ENCODE measurements around the gene GRIP1.

The GRIP1 gene

DNA sequence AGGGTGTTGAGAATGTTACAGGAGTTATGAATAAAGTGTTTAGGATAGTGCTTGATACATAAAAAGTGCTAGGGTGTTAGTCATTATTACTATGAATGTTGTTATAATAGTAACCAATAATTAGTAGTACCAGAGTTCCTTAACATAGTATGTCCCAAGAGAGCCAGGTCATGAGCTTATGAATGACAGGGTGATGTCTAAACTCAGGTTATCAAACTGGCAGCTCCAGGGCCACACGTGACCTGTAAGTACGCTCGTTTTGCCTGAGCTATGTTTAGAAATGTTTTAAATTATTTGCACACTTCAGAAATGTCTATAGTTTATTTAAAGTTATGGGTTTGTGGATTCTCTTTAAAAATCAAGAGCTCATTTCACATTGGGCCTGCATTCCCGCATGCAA, 14.1 kb upstream of the GRIP1 start:
- DNase-seq: no peak

GRCh38 chr12:66692170-66692569, 13.3 kb upstream of the GRIP1 start:
- no peak for DNase-seq

GRCh38 chr12:66688846-66689439, 10.1 kb upstream of the GRIP1 start:
- peak in 10 of 56 donors; percentile 4 to 36 (median 11) for DNase-seq

GRCh38 chr12:66684222-66684621, 5.3 kb upstream of the GRIP1 start:
- no peak for DNase-seq

- DNase-seq: no peak
These were observed 4.9 kb upstream of the GRIP1 start for GRCh38 chr12:66683822-66684221.

GRCh38 chr12:66683073-66683472, 4.2 kb upstream of the GRIP1 start:
- no peak for DNase-seq

- no peak for DNase-seq
These were observed 697 bp upstream of the GRIP1 start for GRCh38 chr12:66679461-66680084.

DNA sequence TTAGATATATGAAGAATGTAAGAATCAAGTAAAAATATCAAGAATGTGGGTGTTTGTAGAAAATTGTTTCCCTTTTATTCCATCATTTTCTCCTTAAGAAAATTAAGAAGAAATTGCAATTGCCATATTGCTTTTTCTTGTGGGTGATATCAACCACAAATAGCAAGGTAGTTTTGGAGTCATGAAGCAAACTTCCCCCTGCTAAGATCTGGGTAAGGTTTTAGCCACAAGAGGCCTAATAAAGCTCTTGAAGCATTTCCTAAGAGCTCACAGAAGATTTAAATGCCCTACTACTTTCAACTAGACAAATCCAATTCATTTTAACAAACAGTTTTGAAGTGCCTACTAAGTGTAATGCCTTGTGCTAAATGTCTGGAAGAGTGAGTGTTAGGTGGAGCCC, 2.6 kb downstream of the GRIP1 start:
- DNase-seq: no peak

- DNase-seq: no peak
These were observed 4.3 kb downstream of the GRIP1 start for GRCh38 chr12:66674495-66675122.

DNA sequence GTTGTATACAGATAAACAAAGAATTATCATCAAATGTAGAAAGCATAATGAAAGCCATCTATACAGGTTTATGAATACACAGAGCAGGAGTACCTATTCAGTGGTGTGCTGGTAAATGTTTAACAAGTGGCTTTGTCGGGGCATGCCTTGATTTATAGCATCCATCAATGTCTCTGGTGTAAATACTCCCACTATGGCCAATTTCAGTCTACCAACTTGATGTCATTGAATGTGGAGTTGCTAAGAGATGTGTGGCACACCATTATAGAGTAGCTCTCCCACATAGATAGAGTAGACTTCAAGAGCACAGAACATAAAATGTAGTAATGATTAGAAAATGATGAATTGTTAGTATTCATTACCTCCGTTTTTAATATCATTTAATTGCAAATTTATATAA, 9.3 kb downstream of the GRIP1 start:
- DNase-seq: no peak

DNA sequence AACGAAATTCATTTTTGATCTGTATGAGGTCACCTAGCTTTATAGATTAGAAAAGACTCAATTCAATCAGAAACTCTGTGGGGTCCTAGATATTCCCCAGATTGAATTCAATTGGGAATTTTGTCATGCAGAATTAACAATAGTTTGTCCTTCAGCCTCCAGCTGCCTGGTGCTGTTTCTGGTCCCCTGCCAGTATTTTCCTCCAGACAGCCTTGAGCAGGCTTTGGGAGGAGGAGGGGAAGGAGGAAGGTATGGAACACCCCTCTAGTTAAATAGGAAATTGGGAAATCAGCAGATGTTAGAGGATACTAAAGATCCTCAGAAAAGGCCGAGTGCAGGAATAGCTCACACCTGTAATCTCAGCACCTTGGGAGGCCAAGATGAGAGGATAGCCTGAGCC, 10.6 kb downstream of the GRIP1 start:
- no peak for DNase-seq

DNA sequence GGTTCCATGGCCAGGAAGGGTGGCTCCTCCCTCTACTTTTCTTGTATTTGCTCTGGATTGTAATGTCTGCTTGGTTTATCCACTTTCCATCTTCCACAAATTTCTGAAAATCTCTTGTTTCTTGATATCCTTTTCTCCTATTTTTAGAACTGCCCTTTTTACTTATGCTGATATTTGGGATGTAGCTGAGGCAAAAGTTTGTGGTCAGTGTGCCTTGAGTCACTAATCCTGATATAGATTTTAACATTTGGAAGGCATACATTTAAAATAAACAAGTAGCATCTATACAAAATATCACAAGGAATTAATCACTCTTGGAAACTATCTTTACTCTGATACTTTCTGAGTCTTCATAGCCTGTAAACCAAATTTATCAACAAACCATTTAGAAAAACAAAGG, 11.0 kb downstream of the GRIP1 start:
- no peak for DNase-seq

DNA sequence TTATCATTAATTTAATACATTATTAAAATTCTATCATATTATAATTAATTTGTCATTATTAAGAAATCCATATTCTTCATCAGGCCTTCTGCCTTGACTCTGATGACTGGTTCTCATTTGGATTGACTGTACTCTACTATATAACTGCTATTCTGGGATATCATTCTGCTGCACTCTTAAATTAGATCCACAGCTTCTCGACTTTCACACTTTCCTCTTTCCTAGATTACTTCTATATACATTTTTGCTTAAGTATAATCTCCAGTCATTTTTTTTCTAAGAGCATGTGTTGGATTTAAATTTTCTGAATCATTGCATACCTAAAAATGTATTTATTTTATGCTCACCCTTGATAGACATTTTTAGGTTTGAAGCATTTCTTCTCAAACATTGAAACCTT, 12.4 kb downstream of the GRIP1 start:
- DNase-seq: no peak

DNA sequence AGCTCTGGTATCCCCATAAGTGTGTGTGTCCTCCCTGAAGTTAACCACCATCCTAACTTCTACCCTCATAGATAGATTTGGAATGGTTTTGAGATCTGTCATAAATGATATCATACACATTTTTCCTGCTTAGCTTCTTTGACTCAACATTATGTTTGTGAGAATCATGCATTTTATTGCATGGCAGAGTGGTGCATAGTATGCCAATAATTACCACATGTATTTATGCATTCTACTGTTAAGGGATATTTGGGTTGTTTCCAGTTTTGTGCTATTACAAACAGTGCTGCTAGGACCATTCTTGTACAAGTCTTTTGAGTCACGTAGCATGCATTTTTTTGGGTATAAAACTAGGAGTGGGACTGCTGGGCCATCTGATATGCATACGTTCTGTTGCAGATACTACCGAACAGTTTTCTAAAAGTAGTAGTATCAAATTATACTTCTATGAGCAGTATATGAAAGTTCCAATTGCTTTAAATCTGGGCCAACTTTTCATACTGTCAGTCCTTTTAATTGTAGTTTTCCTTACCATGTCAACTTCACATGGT, 13.4 kb downstream of the GRIP1 start:
- DNase-seq: no peak

DNA sequence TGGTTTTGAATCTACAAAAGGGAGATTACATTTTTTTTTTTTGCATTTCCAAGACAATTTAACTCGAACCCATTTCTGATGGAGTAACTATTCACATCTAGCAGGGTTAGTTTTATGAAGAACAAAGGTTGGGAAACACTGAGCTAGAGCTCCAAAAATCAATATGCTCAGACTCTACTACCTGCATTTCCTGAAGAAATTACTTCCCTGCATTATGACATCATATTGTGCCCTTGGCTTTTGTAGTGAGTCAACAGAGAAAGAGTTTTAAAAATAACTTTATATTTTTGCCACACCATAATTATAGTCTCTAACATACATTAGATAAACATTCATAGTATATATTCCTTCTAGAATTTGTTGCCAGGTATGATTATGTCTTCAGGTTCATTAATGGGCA, 14.8 kb downstream of the GRIP1 start:
- no peak for DNase-seq

GRCh38 chr12:66663611-66664010, 15.3 kb downstream of the GRIP1 start:
- no peak for DNase-seq

DNA sequence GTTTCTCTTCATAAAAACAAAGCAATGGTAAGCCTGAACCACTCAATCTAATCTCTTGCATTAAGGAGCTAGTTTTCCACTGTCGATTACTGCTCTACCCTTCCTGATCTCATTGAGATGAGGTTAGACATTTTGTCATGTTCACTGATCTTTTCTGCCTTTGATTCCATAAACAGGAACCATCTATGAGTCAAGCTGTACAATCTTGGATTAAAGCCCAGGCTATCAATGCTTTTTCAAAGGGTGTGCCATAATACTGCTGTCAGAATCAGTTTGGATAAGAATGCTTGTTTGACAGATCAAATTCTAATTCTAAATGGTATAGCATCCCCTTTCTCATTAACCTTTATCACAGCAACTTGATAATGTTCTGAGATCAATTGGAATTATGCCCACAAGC, 16.1 kb downstream of the GRIP1 start:
- no peak for DNase-seq

DNA sequence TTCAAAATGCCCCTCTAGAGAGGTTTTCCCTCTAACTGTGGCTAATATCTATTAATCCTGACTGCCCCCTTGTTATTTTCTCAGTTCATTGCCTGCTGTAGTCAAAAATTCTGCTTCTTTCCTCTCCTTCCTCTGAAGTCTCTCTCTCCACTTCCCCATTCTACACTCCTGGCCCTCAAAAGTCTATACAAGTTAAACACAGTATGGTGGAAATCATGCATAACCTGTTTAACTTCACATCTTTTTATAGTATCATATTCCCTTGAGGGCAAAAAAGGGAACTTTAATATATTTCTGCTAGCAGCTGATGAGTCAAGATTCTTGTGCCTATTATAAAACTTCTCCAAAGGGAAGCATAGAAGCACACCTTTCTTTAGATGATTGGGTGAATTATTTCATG, 16.7 kb downstream of the GRIP1 start:
- no peak for DNase-seq

DNA sequence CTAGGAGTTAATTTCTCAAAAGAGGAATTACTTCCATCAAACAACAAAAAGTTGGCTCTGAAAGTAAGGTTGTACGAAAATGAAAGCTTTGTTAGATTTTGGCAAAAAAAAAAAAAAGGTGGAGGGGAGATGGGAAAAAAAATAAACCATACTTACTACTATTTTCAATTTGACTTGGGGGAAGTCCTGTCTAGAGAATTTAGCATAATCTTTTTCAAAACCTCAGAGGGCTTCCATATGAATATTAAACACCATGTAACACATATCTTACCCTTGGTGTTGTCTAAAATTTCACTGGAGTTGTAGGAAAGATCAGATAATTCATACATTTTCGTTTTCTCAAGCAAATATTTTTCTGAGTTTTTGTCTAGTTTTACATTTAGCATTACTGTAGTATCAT, 17.5 kb downstream of the GRIP1 start:
- no peak for DNase-seq

- DNase-seq: no peak
These were observed 25.1 kb downstream of the GRIP1 start for GRCh38 chr12:66653796-66654195.

DNA sequence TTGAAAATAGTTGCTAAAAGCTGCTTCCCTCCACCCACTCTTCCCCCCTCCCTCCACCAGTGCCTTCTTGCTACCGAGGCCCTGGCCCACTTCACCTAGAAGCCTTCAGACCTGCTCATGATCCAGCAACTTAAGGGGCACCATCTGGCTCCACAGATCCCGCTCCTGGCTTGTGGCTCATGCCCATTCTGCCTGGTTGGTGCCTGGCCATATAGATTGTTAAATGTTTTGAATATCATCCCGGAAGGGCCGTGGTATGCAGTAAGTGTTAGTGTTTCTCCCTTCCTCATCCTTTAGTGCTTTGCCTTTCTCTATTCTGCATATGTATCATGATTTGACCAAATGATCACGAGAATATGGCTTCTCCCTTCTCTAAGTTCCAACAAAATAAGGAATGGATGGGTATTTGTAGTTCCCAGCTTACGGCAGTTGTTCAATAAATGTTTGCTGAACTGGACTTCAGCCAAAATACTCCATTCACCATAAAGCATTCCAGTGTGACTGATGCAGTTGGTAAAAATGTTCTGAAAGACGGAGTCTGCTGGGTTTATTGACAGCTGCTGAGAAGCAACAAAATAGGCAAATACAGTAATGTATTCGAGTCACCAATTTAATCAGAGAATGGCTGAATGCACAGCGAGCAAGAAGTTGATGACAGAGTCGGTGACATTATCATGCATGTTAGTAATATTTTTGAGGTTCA, 30.7 kb downstream of the GRIP1 start:
- no peak for DNase-seq

DNA sequence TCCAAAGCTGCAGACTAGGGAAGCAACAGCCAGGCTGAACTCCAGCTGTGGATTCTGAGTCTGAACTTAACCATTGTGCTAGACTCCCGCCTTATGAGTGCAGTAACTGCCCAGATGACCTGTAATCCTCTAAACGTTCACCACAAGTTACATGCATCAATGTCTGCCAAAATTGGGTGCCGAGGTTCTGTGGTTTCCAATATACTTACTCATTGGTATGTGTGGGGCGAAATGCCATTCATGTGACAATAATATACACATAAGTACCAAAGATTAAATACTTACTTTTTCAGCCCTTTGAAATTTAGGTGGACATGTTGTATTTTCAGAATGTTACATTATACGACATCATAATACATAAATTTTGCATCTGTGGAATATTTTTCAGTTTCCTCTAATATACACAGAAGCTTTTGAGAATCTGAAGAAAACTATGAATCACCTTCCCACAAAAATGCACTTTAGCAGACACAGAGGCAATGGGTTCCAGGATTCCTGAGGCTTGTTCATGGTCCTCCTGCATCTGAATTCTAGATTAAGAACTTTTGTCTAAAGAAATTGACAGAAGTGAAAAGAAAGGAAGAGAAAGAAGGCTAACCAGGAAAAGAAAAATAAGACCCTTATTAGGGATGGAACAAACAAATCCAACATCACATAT, 31.7 kb downstream of the GRIP1 start:
- DNase-seq: no peak
